ENCODE results near the gene ZC3H7A. TPM values are rescaled to one million over a fixed set of nuclear protein-coding genes. Genes with fewer than 3 reads are reported as not detected.

Gene ZC3H7A
- total and polyA plus RNA-seq, 2 of the 8 experiments (the other 6 are each of a cell fraction or from before 2014, with no cell fraction given): 32.0 to 55.9 TPM

- Histone ChIP-seq H3K18ac (ENCODE audit: extremely low read depth, low read length) (no peak overlapping the region), H3K23ac (ENCODE audit: insufficient read length) (no peak overlapping the region), H3K23me2 (ENCODE audit: low read depth, low read length) (no peaks in the 10 kb centered on the region), H3K4me2 (ENCODE audit: insufficient read depth in 1 of 2, low read depth in 2 of 2, low read length in 2 of 2) (no peak overlapping the region), H4K8ac (ENCODE audit: extremely low read depth, insufficient read depth, low read length) (no peak overlapping the region), H3K4ac (replicated peaks; ENCODE audit: insufficient read length, low read depth, low read length) (no peak overlapping the region), H3K14ac (ENCODE audit: insufficient read length) (no peak overlapping the region), H3K36me3 (ENCODE audit: control insufficient read depth in 2 of 4, insufficient read depth in 4 of 4, low read length in 3 of 4) (peaks cover 7 to 67% (median 25%) of the 10 kb centered on the region in 4 experiments; a peak in 7 of 8 replicates), H2BK120ac (replicated peaks; ENCODE audit: low read depth, low read length) (no peak overlapping the region), H2AK5ac (ENCODE audit: low read depth, low read length) (no peak overlapping the region), H3K79me2 (ENCODE audit: control insufficient read depth in 1 of 2, insufficient read depth in 2 of 2, low read length in 2 of 2) (no peaks in the 10 kb centered on the region), H2BK15ac (ENCODE audit: low read length) (no peak overlapping the region), H3K4me3 (ENCODE audit: extremely low read depth in 1 of 4, insufficient read depth in 2 of 4, low read depth in 3 of 4, low read length in 4 of 4) (no peak overlapping the region), H4K91ac (replicated peaks; ENCODE audit: insufficient read length, low read length) (no peak overlapping the region), H3K4me1 (replicated peaks in 1 of 4; ENCODE audit: control insufficient read depth in 3 of 4, insufficient read depth in 4 of 4, low read length in 3 of 4) (no peaks in the 10 kb centered on the region), H3K79me1 (ENCODE audit: low read depth, low read length) (no peaks in the 10 kb centered on the region; the same call in 1 of the 2 replicates), H2BK20ac (ENCODE audit: low read length) (no peak overlapping the region), H2BK5ac (ENCODE audit: low read depth, low read length) (no peak overlapping the region), H3K9ac (replicated peaks in 1 of 4; ENCODE audit: extremely low read depth in 1 of 4, low read depth in 3 of 4, low read length in 3 of 4) (no peak overlapping the region), H3K56ac (replicated peaks; ENCODE audit: insufficient read length, low read depth, low read length) (no peak overlapping the region), H4K20me1 (replicated peaks in 1 of 2; ENCODE audit: control insufficient read depth in 1 of 2, insufficient read depth in 2 of 2, low read length in 2 of 2) (peaks cover 0 to 1% of the 10 kb centered on the region in 2 experiments), H4K5ac (ENCODE audit: insufficient read length, low read depth, low read length) (no peak overlapping the region), H3K27ac (ENCODE audit: low read depth, low read length) (no peak overlapping the region), H2AFZ (ENCODE audit: low read length) (no peak overlapping the region), H3K9me3 (ENCODE audit: insufficient read depth in 2 of 2, low read depth in 1 of 2, low read length in 1 of 2) (no peaks in the 10 kb centered on the region), H2BK12ac (ENCODE audit: low read depth, low read length) (no peak overlapping the region), H3K27me3 (replicated peaks in 1 of 4; ENCODE audit: control insufficient read depth in 3 of 4, extremely low read depth in 1 of 4, insufficient read depth in 3 of 4, low read length in 3 of 4) (no peaks in the 10 kb centered on the region)
- DNase-seq (ENCODE audit: low read depth in 1 of 2, low spot score in 2 of 2) (no peak), FAIRE-seq (no peak)
- ChIA-PET POLR2A (ENCODE audit: partially characterized antibody) (no interaction called here), CTCF (ENCODE audit: partially characterized antibody) (no interaction called here)
- WGBS, 2 experiments (ENCODE audit: extremely low coverage in 1 of 2, insufficient coverage in 1 of 2, insufficient read length in 1 of 2, insufficient replicate concordance in 2 of 2, low coverage in 1 of 2, low lambda C conversion rate in 2 of 2, missing lambda C conversion rate in 1 of 2): 95% methylated on average over 3 of the region's 3 CpGs; no CpG with 5 or more reads in 1 of the 2 experiments
- TF ChIP-seq POU5F1 (IDR thresholded peaks at IDR 0.05; ENCODE audit: low read depth, low read length) (no peak), RAD21 (IDR thresholded peaks at IDR 0.05 in 1 of 2, conservative IDR thresholded peaks at IDR 0.05 in 1 of 2; ENCODE audit: low read depth in 2 of 2, low read length in 2 of 2) (no peak), SIX5 (IDR thresholded peaks at IDR 0.05; ENCODE audit: low read depth, low read length) (no peak), TBP (IDR thresholded peaks at IDR 0.05; ENCODE audit: low read depth, low read length) (no peak), GABPA (IDR thresholded peaks at IDR 0.05; ENCODE audit: borderline replicate concordance, insufficient read depth, low read length) (no peak), SP4 (IDR thresholded peaks at IDR 0.05; ENCODE audit: low read length) (no peak), BACH1 (IDR thresholded peaks at IDR 0.05; ENCODE audit: low read length) (no peak), GTF2F1 (IDR thresholded peaks at IDR 0.05; ENCODE audit: borderline replicate concordance, low read depth, low read length) (no peak), SP2 (IDR thresholded peaks at IDR 0.05; ENCODE audit: low read length) (no peak), SP1 (IDR thresholded peaks at IDR 0.05; ENCODE audit: low read depth, low read length) (no peak), CTBP2 (IDR thresholded peaks at IDR 0.05; ENCODE audit: borderline replicate concordance, insufficient read depth, insufficient read length, low read length) (no peak), ZNF274 (IDR thresholded peaks at IDR 0.05; ENCODE audit: borderline replicate concordance, extremely low read depth, low read length) (no peak), CHD1 (IDR thresholded peaks at IDR 0.05; ENCODE audit: low read depth, low read length) (no peak)
- TF ChIP-seq, protein P1, sequence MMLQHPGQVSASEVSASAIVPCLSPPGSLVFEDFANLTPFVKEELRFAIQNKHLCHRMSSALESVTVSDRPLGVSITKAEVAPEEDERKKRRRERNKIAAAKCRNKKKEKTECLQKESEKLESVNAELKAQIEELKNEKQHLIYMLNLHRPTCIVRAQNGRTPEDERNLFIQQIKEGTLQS (IDR thresholded peaks at IDR 0.05; ENCODE audit: insufficient read depth, low read depth, low read length): no peak
These were observed 22.9 kb downstream of the ZC3H7A start for GRCh38 chr16:11774065-11774626.
